ENCODE measurements around the gene ACTBL2. TPM values are rescaled to one million over a fixed set of nuclear protein-coding genes. Genes with fewer than 3 reads are reported as not detected.

The ACTBL2 gene
- total RNA-seq, 2 donors from 2014 or later = not detected

DNA sequence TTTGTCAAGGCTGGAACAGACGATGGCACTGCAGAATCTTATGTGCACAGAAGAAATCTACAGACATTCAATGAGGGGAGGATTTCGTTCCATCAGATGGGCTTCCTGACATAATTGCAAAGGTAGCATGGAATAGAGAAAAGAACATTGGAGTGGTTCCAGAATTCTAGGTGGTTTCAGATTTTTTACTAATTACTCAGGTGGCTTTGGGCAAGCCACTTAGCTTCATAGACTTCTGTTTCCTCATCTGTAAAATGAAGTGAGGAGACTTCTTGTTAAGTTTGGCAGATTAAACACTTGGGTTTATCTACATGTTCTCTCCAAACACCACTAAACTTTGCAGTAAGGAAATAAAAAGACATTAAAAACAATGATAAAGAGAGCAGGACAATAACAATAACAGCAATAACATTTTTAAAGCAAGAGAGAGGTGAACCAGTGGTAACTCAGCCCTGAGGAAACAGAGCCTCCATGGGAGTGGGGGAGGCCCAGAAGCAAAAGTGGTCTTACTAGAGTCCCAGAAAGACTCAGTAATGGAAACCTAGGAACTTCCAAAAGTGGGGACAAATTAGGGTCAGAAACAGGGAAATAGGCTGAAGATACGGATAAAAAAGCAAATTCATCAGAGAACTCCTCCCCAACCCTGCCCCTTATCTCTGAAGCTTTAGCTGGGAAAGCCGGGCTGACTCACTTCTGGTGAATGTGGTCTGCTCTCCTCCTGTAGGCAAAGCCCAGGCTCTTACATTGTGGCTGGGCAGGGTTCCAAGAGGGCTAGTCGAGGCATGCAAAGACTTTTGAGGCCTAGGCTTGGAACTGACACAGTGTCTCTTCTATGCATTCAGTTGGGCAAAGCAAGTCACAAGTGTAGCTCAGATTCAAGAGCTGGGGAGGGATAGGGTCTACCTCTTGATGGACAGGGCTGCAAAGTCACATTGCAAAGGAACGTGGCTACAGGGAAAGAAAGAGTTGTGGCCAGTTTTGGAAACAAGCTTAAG lies 11.8 kb upstream of the ACTBL2 start:
- H3K9me3 ChIP-seq = no peaks in the 10 kb centered on the region
- WGBS, 2 donors = 53 to 63% methylated on average over 6 of the region's 6 CpGs
- H3K27ac ChIP-seq = no peak overlapping the region
- DNase-seq = peak; percentile 25 to 68 (median 44)
- intact Hi-C loops (cut with DNase I) = no loop called here
- no peak for TF ChIP-seq POLR2A (IDR thresholded peaks at IDR 0.05)
- TF ChIP-seq, protein P1, sequence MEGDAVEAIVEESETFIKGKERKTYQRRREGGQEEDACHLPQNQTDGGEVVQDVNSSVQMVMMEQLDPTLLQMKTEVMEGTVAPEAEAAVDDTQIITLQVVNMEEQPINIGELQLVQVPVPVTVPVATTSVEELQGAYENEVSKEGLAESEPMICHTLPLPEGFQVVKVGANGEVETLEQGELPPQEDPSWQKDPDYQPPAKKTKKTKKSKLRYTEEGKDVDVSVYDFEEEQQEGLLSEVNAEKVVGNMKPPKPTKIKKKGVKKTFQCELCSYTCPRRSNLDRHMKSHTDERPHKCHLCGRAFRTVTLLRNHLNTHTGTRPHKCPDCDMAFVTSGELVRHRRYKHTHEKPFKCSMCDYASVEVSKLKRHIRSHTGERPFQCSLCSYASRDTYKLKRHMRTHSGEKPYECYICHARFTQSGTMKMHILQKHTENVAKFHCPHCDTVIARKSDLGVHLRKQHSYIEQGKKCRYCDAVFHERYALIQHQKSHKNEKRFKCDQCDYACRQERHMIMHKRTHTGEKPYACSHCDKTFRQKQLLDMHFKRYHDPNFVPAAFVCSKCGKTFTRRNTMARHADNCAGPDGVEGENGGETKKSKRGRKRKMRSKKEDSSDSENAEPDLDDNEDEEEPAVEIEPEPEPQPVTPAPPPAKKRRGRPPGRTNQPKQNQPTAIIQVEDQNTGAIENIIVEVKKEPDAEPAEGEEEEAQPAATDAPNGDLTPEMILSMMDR (IDR thresholded peaks at IDR 0.05) = no peak
- no peaks in the 10 kb centered on the region for H3K36me3 ChIP-seq (replicated peaks in 1 of 2; ENCODE audit: insufficient read depth in 1 of 2, low read depth in 2 of 2)
- peaks cover 11% of the 10 kb centered on the region for H3K4me1 ChIP-seq
- no peak overlapping the region for H3K4me3 ChIP-seq
- peak; percentile 64 for ATAC-seq
- H3K27me3 ChIP-seq = no peaks in the 10 kb centered on the region

DNA sequence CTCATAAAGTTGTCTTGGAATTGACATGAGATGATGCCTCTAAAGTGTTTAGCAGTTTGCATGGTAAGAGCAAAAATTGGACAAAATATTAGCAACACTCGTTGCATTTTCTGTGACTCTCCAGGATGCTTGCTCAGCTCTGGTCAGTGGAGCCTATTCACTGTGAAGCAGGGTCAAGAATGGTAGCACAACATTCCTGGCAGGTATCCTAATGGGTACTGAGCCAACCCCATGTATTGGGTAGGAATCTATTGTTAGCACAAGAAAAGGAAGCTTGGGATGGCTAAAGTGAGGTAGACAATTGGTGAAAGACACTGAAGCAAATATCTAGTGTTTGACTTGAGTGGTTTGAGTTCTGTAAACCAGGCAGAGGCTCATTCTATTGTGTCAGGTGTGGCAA lies 10.4 kb upstream of the ACTBL2 start:
- H3K36me3 ChIP-seq (replicated peaks in 1 of 2; ENCODE audit: insufficient read depth in 1 of 2, low read depth in 2 of 2) = no peaks in the 10 kb centered on the region
- ATAC-seq (no peak), DNase-seq (no peak)
- 88 to 93% methylated on average over 1 of the region's 1 CpG for WGBS, 2 donors
- intact Hi-C loops (cut with DNase I) = no loop called here
- TF ChIP-seq, protein P1 (IDR thresholded peaks at IDR 0.05) = no peak
- TF ChIP-seq POLR2A (IDR thresholded peaks at IDR 0.05) = no peak
- H3K9me3 ChIP-seq = no peaks in the 10 kb centered on the region
- H3K4me3 ChIP-seq = no peak overlapping the region
- no peak overlapping the region for H3K27ac ChIP-seq
- H3K4me1 ChIP-seq = peaks cover 7% of the 10 kb centered on the region
- no peaks in the 10 kb centered on the region for H3K27me3 ChIP-seq

DNA sequence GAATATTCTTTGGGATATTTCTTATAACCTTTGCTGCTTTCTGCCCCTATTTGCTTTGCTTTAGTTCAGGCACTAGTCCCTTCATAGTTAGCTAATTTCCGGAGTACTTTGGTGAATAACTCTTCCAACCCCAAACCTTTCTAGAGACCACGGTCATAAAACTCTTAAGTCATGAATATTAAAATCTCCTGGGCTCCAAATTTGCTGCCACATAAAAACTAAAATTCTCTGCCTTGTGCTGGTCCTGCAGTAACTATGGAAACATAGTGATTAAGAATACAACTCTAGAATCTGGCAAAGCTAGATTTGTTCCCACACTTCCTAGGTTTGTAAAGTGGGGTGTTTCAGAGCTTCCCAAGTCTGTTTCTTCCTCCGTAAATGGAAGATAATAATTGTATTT lies 10.0 kb upstream of the ACTBL2 start:
- WGBS, 2 donors = 90 to 93% methylated on average over 3 of the region's 3 CpGs
- H3K27me3 ChIP-seq = no peaks in the 10 kb centered on the region

DNA sequence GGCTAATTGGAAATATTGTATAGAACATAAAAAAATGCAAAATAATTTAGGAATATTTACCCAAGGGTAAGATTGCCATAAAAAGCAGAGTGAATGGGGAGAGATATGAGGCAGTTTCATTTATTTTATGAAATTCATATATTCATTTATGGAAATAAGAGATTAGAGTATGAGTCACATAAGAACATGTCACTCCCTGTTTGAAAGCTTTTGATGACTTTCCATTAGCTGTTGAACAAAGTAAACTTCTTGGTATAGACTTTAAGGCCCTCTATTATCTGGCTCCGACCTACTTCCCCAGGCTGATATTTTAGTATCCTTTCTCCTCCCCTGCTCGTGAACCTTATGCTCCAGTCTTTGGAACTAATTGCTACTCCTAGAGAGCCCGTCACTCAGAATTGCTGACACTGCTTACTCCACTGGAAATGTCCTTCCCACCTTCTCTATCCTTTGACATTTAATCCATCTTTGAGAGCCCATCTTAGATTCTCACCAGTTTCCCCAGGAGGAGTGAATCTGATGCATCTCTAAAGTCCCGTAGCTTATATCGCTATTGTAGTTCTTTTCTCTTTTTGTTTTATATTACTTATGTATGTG lies 8.9 kb upstream of the ACTBL2 start:
- no peak for ATAC-seq
- no peak for DNase-seq
- intact Hi-C loops (cut with DNase I) = no loop called here
- peaks cover 7% of the 10 kb centered on the region for H3K4me1 ChIP-seq
- H3K4me3 ChIP-seq = no peak overlapping the region
- H3K27ac ChIP-seq = no peak overlapping the region
- H3K27me3 ChIP-seq = no peaks in the 10 kb centered on the region
- no peak for TF ChIP-seq POLR2A (IDR thresholded peaks at IDR 0.05)
- TF ChIP-seq, protein P1 (IDR thresholded peaks at IDR 0.05) = no peak
- no peaks in the 10 kb centered on the region for H3K9me3 ChIP-seq
- H3K36me3 ChIP-seq (replicated peaks in 1 of 2; ENCODE audit: insufficient read depth in 1 of 2, low read depth in 2 of 2) = no peaks in the 10 kb centered on the region
- 94 to 96% methylated on average over 5 of the region's 5 CpGs for WGBS, 2 donors

More for the DNA sequence above, 10.0 kb upstream of the ACTBL2 start:
- Histone ChIP-seq H3K27ac (no peak overlapping the region), H3K9me3 (no peaks in the 10 kb centered on the region), H3K4me3 (no peak overlapping the region), H3K4me1 (peaks cover 7% of the 10 kb centered on the region), H3K36me3 (replicated peaks in 1 of 2; ENCODE audit: insufficient read depth in 1 of 2, low read depth in 2 of 2) (no peaks in the 10 kb centered on the region)
- DNase-seq (no peak), ATAC-seq (no peak)
- TF ChIP-seq, protein P1 (IDR thresholded peaks at IDR 0.05) = no peak
- no peak for TF ChIP-seq POLR2A (IDR thresholded peaks at IDR 0.05)
- intact Hi-C loops (cut with DNase I) = no loop called here
